HEK293T (cell line): ENCODE data around the gene SGSM1.

Experiments
- SP1 ChIP-seq: fragments of 450-650 bp; IDR thresholded peaks from 2 replicates; pipeline ENCODE4 v1.6.1; 2017
- SUZ12 ChIP-seq: fragments of 450-650 bp; IDR thresholded peaks from 2 replicates; pipeline ENCODE4 v1.6.1; 2016; ENCODE audit warnings: mild to moderate bottlenecking

GRCh38 chr22:24951942-24952836 lies 146.2 kb downstream of the SGSM1 start, which contains the start of gene KIAA1671:
- TF ChIP-seq SUZ12 = no peak
- no peak for TF ChIP-seq SP1
